HepG2 (cell line): Measurements from ENCODE around the gene BTBD19. TPM values are rescaled to one million over a fixed set of nuclear protein-coding genes. Genes with fewer than 3 reads are reported as not detected.

ENCODE experiments used
- ADNP ChIP-seq: sonication (generic); formaldehyde crosslinking; IDR thresholded peaks from 2 replicates; pipeline ENCODE4 v1.4.0; 2020; ENCODE audit warnings: missing genetic modification reagents
- AGO2 ChIP-seq: fragments of 200-400 bp; formaldehyde crosslinking; optimal IDR thresholded peaks from 2 replicates; pipeline ENCODE3; 2017; ENCODE audit warnings: mild to moderate bottlenecking, low read depth, low read length, moderate library complexity
- CREB1 ChIP-seq, 2 experiments: fragments of 450-650 bp in 1 of 2; IDR thresholded peaks; 2 replicates each; pipeline ENCODE4 v1.6.1; 2016 to 2017; ENCODE audit warnings: control low read depth in 1 of 2, mild to moderate bottlenecking in 1 of 2, missing compliant biosample characterization in 1 of 2, missing genetic modification characterization in 1 of 2
- HNRNPLL ChIP-seq: fragments of 200-400 bp; formaldehyde crosslinking; IDR thresholded peaks from 2 replicates; pipeline ENCODE4 v1.6.1; 2017; ENCODE audit warnings: mild to moderate bottlenecking, low read depth, low read length; ENCODE audit not compliant: poor library complexity, severe bottlenecking
- NFYC ChIP-seq: IDR thresholded peaks from 2 replicates; pipeline ENCODE4 v1.6.1; 2016; ENCODE audit warnings: missing genetic modification reagents, missing compliant biosample characterization
- RBFOX2 ChIP-seq: fragments of 200-400 bp; formaldehyde crosslinking; IDR thresholded peaks from 2 replicates; pipeline ENCODE4 v1.6.1; 2017; ENCODE audit warnings: low read depth, mild to moderate bottlenecking, low read length
- RFX1 ChIP-seq: fragments of 450-650 bp; IDR thresholded peaks from 2 replicates; pipeline ENCODE4 v1.6.1; 2017
- SALL1 ChIP-seq: sonication (generic); formaldehyde crosslinking; IDR thresholded peaks from 2 replicates; pipeline ENCODE4 v1.8.0; 2022; ENCODE audit warnings: mild to moderate bottlenecking, missing genetic modification reagents
- ZNF251 ChIP-seq: sonication (generic); formaldehyde crosslinking; IDR thresholded peaks from 2 replicates; pipeline ENCODE4 v1.9.0; 2021; ENCODE audit warnings: mild to moderate bottlenecking, missing genetic modification reagents
- ZNF263 ChIP-seq: sonication (generic); formaldehyde crosslinking; IDR thresholded peaks from 2 replicates; pipeline ENCODE4 v1.4.0; 2020; ENCODE audit warnings: missing genetic modification reagents
- ZNF788 ChIP-seq: sonication (generic); formaldehyde crosslinking; IDR thresholded peaks from 2 replicates; pipeline ENCODE4 v1.5.0; 2020; ENCODE audit warnings: mild to moderate bottlenecking, missing genetic modification reagents, borderline replicate concordance
- ZNF841 ChIP-seq: sonication (generic); formaldehyde crosslinking; IDR thresholded peaks from 2 replicates; pipeline ENCODE4 v1.8.1; 2023; ENCODE audit warnings: missing genetic modification reagents, borderline replicate concordance
- polyA plus RNA-seq, 8 experiments: library from polyadenylated mRNA; depleted of rRNA in 3 of 8; stranded (reverse) in 7 of 8; unstranded in 1 of 8; fragments of >200 nt; fragmentation: Illumina TruSeq in 4 of 8; extraction: Trizol in 4 of 8; gene quantifications; 2 replicates each; pipeline versions ENCODE4 v1.2.1 to v1.2.3, GENCODE V29; 2011 to 2016; ENCODE audit warnings: low read depth in 4 of 8, missing spikeins in 1 of 8, mixed read lengths in 1 of 8; ENCODE audit not compliant: insufficient read depth in 1 of 8
- total RNA-seq, 5 experiments: library from RNA; depleted of rRNA; stranded (reverse); fragments of >200 nt; fragmentation: Illumina TruSeq; extraction: Trizol; gene quantifications; 2 replicates each; pipeline ENCODE4 v1.2.3, GENCODE V29; 2016; ENCODE audit warnings: low read depth in 1 of 5
- TF ChIP-seq, protein P1 (sequence below): sonication (generic); formaldehyde crosslinking; IDR thresholded peaks from 2 replicates; pipeline ENCODE4 v1.9.0; 2021; ENCODE audit warnings: missing genetic modification reagents, mild to moderate bottlenecking, borderline replicate concordance
- TF ChIP-seq, protein P2 (sequence below): sonication (generic); formaldehyde crosslinking; IDR thresholded peaks from 2 replicates; pipeline ENCODE4 v1.5.1; 2020; ENCODE audit warnings: mild to moderate bottlenecking, missing genetic modification reagents, borderline replicate concordance
- TF ChIP-seq, protein P3 (sequence below): sonication (generic); formaldehyde crosslinking; IDR thresholded peaks from 2 replicates; pipeline ENCODE4 v1.5.0; 2020; ENCODE audit warnings: missing genetic modification reagents
- TF ChIP-seq, protein P4 (sequence below): IDR thresholded peaks from 2 replicates; pipeline ENCODE4 v1.4.0; 2020; ENCODE audit warnings: mild to moderate bottlenecking, missing genetic modification reagents

Gene BTBD19
- total and polyA plus RNA-seq, 2 of the 13 experiments (the other 11 are each of a cell fraction or from before 2014, with no cell fraction given): 2.7 to 6.7 TPM

DNA sequence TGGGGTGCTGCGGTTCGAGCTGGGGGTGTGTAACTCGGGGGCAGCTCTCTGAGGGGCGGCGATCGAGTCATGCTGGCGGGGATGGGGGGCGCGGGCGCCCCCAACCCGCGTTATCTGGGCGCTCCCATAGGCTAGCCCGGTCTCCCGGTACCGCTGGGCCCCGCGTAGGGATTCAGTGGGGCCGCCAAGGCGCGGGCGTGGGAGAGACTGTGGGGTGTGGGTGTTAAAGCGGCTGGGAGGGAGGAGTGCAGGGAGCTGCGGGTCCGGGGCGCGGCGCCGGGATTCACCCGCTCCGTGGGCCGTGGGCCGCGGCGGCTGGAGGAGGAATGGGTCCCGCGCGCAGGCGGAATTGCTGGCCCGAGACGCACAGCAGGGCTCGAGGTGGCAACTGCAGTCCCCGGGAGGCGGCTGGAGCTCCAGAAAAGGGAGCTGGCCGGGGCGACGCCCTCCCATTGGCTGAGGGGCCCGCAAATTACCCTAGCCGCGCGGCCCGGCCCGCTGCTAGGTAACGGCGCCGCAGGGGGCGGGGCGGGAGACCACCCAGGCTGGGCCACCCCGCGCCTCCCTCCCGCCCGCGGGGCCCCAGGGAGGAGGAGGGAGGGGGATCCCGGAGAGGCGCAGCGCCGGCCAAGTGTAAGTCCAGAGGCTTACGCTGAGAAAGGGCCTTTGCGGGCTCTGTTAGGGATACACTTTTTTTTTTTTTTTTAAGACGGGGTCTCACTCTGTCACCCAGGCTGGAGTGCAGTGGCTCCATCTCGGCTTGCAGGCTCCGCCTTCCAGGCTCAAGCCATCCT lies 34.7 kb downstream of the BTBD19 start, which contains the start of gene PTCH2 (continued):
- TF ChIP-seq ZNF788 (CRISPR knock-in tag) (no peak), ZNF251 (CRISPR knock-in tag) (no peak), NFYC (CRISPR knock-in tag) (peak; percentile 59), CREB1 (IDR thresholded peaks at IDR 0.05) (no peak), CREB1 (CRISPR knock-in tag; IDR thresholded peaks at IDR 0.05) (0 out of 2 replicates have a peak, but pooled peaks have one; percentile 23), SALL1 (CRISPR knock-in tag) (0 out of 2 replicates have a peak, but pooled peaks have one; percentile 2), AGO2 (peak; percentile 38), RFX1 (peak; percentile 56; the same call in 1 of the 2 replicates), HNRNPLL (peak; percentile 39), RBFOX2 (0 out of 2 replicates have a peak, but pooled peaks have one; percentile 18), ZNF841 (CRISPR knock-in tag) (no peak), ZNF263 (0 out of 2 replicates have a peak, but pooled peaks have one; percentile 58), ADNP (no peak)
- TF ChIP-seq, protein P1, sequence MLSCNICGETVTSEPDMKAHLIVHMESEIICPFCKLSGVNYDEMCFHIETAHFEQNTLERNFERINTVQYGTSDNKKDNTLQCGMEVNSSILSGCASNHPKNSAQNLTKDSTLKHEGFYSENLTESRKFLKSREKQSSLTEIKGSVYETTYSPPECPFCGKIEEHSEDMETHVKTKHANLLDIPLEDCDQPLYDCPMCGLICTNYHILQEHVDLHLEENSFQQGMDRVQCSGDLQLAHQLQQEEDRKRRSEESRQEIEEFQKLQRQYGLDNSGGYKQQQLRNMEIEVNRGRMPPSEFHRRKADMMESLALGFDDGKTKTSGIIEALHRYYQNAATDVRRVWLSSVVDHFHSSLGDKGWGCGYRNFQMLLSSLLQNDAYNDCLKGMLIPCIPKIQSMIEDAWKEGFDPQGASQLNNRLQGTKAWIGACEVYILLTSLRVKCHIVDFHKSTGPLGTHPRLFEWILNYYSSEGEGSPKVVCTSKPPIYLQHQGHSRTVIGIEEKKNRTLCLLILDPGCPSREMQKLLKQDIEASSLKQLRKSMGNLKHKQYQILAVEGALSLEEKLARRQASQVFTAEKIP (CRISPR knock-in tag): no peak
- TF ChIP-seq, protein P2, sequence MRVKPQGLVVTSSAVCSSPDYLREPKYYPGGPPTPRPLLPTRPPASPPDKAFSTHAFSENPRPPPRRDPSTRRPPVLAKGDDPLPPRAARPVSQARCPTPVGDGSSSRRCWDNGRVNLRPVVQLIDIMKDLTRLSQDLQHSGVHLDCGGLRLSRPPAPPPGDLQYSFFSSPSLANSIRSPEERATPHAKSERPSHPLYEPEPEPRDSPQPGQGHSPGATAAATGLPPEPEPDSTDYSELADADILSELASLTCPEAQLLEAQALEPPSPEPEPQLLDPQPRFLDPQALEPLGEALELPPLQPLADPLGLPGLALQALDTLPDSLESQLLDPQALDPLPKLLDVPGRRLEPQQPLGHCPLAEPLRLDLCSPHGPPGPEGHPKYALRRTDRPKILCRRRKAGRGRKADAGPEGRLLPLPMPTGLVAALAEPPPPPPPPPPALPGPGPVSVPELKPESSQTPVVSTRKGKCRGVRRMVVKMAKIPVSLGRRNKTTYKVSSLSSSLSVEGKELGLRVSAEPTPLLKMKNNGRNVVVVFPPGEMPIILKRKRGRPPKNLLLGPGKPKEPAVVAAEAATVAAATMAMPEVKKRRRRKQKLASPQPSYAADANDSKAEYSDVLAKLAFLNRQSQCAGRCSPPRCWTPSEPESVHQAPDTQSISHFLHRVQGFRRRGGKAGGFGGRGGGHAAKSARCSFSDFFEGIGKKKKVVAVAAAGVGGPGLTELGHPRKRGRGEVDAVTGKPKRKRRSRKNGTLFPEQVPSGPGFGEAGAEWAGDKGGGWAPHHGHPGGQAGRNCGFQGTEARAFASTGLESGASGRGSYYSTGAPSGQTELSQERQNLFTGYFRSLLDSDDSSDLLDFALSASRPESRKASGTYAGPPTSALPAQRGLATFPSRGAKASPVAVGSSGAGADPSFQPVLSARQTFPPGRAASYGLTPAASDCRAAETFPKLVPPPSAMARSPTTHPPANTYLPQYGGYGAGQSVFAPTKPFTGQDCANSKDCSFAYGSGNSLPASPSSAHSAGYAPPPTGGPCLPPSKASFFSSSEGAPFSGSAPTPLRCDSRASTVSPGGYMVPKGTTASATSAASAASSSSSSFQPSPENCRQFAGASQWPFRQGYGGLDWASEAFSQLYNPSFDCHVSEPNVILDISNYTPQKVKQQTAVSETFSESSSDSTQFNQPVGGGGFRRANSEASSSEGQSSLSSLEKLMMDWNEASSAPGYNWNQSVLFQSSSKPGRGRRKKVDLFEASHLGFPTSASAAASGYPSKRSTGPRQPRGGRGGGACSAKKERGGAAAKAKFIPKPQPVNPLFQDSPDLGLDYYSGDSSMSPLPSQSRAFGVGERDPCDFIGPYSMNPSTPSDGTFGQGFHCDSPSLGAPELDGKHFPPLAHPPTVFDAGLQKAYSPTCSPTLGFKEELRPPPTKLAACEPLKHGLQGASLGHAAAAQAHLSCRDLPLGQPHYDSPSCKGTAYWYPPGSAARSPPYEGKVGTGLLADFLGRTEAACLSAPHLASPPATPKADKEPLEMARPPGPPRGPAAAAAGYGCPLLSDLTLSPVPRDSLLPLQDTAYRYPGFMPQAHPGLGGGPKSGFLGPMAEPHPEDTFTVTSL: no peak
- TF ChIP-seq, protein P3, sequence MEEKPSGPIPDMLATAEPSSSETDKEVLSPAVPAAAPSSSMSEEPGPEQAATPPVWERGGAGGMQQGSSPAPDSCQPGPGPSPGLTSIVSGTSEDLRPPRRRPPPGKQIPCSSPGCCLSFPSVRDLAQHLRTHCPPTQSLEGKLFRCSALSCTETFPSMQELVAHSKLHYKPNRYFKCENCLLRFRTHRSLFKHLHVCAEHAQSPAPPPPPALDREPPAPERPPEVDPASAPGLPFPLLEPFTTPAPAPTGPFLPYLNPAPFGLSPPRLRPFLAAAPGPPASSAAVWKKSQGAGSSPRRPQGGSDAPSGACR (CRISPR knock-in tag): 0 out of 2 replicates have a peak, but pooled peaks have one; percentile 76
- TF ChIP-seq, protein P4, sequence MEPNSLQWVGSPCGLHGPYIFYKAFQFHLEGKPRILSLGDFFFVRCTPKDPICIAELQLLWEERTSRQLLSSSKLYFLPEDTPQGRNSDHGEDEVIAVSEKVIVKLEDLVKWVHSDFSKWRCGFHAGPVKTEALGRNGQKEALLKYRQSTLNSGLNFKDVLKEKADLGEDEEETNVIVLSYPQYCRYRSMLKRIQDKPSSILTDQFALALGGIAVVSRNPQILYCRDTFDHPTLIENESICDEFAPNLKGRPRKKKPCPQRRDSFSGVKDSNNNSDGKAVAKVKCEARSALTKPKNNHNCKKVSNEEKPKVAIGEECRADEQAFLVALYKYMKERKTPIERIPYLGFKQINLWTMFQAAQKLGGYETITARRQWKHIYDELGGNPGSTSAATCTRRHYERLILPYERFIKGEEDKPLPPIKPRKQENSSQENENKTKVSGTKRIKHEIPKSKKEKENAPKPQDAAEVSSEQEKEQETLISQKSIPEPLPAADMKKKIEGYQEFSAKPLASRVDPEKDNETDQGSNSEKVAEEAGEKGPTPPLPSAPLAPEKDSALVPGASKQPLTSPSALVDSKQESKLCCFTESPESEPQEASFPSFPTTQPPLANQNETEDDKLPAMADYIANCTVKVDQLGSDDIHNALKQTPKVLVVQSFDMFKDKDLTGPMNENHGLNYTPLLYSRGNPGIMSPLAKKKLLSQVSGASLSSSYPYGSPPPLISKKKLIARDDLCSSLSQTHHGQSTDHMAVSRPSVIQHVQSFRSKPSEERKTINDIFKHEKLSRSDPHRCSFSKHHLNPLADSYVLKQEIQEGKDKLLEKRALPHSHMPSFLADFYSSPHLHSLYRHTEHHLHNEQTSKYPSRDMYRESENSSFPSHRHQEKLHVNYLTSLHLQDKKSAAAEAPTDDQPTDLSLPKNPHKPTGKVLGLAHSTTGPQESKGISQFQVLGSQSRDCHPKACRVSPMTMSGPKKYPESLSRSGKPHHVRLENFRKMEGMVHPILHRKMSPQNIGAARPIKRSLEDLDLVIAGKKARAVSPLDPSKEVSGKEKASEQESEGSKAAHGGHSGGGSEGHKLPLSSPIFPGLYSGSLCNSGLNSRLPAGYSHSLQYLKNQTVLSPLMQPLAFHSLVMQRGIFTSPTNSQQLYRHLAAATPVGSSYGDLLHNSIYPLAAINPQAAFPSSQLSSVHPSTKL (CRISPR knock-in tag): peak; percentile 18; the same call in 1 of the 2 replicates
